Mesothelial cell of epicardium (in vitro differentiated cells): ENCODE measurements around the gene USP9X. TPM values are rescaled to one million over a fixed set of nuclear protein-coding genes. Genes with fewer than 3 reads are reported as not detected.

Experiments used
- DNase-seq, 2 experiments: peaks; one replicate each; pipeline ENCODE4 v3.0.0; 2021; ENCODE audit warnings: low spot score in 2 of 2; ENCODE audit not compliant: unreplicated experiment in 2 of 2
- H3K27ac Mint-ChIP-seq: 2 replicates; pipeline ENCODE4 v1.8.0; 2021; ENCODE audit warnings: mixed read lengths
- H3K27me3 Mint-ChIP-seq: 2 replicates; pipeline ENCODE4 v1.8.0; 2021; ENCODE audit warnings: low read depth, mixed read lengths
- H3K36me3 Mint-ChIP-seq: 2 replicates; pipeline ENCODE4 v1.8.0; 2021; ENCODE audit warnings: mixed read lengths
- H3K4me1 Mint-ChIP-seq: 2 replicates; pipeline ENCODE4 v1.8.0; 2021; ENCODE audit warnings: mixed read lengths
- H3K4me3 Mint-ChIP-seq: 2 replicates; pipeline ENCODE4 v1.8.0; 2021; ENCODE audit warnings: mild to moderate bottlenecking, moderate library complexity, mixed read lengths
- H3K9me3 Mint-ChIP-seq: 2 replicates; pipeline ENCODE4 v1.8.0; 2021; ENCODE audit warnings: mixed read lengths
- total RNA-seq: library from RNA; stranded (reverse); gene quantifications from 3 replicates; pipeline ENCODE4 v1.2.1, GENCODE V29; 2021
- TF ChIP-seq, protein P1 (sequence below): fragments of 200-600 bp; sonication (generic); IDR thresholded peaks from one replicate; pipeline ENCODE4 v1.5.0; 2021; ENCODE audit warnings: antibody characterized with exemption; ENCODE audit not compliant: unreplicated experiment

USP9X gene, protein sequence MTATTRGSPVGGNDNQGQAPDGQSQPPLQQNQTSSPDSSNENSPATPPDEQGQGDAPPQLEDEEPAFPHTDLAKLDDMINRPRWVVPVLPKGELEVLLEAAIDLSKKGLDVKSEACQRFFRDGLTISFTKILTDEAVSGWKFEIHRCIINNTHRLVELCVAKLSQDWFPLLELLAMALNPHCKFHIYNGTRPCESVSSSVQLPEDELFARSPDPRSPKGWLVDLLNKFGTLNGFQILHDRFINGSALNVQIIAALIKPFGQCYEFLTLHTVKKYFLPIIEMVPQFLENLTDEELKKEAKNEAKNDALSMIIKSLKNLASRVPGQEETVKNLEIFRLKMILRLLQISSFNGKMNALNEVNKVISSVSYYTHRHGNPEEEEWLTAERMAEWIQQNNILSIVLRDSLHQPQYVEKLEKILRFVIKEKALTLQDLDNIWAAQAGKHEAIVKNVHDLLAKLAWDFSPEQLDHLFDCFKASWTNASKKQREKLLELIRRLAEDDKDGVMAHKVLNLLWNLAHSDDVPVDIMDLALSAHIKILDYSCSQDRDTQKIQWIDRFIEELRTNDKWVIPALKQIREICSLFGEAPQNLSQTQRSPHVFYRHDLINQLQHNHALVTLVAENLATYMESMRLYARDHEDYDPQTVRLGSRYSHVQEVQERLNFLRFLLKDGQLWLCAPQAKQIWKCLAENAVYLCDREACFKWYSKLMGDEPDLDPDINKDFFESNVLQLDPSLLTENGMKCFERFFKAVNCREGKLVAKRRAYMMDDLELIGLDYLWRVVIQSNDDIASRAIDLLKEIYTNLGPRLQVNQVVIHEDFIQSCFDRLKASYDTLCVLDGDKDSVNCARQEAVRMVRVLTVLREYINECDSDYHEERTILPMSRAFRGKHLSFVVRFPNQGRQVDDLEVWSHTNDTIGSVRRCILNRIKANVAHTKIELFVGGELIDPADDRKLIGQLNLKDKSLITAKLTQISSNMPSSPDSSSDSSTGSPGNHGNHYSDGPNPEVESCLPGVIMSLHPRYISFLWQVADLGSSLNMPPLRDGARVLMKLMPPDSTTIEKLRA (N-terminal part only)
- 87.0 to 91.6 TPM (median 87.3 TPM) in 3 replicates for total RNA-seq

DNA sequence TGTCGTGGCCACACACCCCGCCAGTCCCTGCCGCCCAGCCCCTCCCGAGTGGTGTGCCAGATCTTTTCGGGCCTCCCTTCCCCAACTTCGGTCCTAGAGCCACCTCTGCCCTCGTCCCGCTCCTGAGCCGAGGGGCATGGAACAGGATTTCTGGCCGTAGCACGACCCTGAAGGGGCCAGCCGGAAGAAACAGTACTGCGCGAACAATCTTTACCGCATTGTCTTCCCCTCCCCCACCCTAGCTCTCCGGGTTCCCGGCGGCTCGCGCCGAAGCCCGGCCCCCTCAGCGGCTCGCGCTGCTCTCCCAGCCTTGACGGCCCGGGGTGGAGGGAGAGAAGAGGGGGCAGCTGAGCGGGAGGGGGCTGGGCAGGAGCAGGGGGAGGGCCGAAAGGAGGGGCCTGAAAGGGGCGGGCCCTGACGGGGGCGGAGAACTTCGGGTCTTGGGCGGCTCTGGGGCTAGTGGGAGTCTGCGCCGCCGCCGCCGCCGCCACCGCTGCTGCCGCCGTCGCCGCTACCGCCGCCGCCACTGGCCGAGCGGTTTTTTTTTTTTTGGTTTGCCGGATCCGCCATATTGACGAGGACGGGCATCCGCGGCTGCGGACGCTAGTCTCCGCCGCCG, at the start of gene USP9X:
TSS of gene USP9X (plus strand) at position 553 of the 619 bp plus-strand sequence. CDS start 38,184 bp downstream, outside the sequence.
- H3K27me3 Mint-ChIP-seq = no peaks in the 10 kb centered on the region
- peaks cover 23% of the 10 kb centered on the region for H3K4me1 Mint-ChIP-seq
- TF ChIP-seq, protein P1, sequence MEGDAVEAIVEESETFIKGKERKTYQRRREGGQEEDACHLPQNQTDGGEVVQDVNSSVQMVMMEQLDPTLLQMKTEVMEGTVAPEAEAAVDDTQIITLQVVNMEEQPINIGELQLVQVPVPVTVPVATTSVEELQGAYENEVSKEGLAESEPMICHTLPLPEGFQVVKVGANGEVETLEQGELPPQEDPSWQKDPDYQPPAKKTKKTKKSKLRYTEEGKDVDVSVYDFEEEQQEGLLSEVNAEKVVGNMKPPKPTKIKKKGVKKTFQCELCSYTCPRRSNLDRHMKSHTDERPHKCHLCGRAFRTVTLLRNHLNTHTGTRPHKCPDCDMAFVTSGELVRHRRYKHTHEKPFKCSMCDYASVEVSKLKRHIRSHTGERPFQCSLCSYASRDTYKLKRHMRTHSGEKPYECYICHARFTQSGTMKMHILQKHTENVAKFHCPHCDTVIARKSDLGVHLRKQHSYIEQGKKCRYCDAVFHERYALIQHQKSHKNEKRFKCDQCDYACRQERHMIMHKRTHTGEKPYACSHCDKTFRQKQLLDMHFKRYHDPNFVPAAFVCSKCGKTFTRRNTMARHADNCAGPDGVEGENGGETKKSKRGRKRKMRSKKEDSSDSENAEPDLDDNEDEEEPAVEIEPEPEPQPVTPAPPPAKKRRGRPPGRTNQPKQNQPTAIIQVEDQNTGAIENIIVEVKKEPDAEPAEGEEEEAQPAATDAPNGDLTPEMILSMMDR = no peak
- DNase-seq = peak; percentile 79 to 84
- H3K27ac Mint-ChIP-seq = peak within 1 kb of the TSS; percentile 100
- H3K4me3 Mint-ChIP-seq = peak within 1 kb of the TSS; percentile 85
- H3K9me3 Mint-ChIP-seq = peaks cover 8% of the 10 kb centered on the region
- no peaks in the 10 kb centered on the region for H3K36me3 Mint-ChIP-seq

DNA sequence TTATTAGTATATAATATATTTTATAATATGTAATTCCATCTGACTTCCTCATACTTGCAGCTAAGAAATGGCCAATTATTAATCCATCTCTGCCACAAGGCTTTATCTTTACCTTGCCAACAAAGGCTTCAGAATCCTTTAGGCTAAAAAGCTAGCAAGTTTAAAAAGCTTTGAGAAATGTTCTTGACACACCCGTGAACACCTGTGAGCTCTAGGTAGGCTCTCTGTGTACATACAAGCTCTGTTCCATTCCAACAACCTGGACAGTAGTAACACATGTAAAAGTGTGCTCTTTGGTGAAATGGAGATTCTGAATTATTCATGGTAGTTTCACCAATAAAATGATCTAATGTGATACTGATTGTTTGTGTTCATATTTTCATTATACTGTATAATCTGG, 49.7 kb upstream of the USP9X start:
- H3K4me3 Mint-ChIP-seq = no peak overlapping the region
- no peak for DNase-seq
- H3K27ac Mint-ChIP-seq = no peak overlapping the region
- no peaks in the 10 kb centered on the region for H3K4me1 Mint-ChIP-seq
- peaks cover 17% of the 10 kb centered on the region for H3K9me3 Mint-ChIP-seq
- H3K27me3 Mint-ChIP-seq = no peaks in the 10 kb centered on the region
- peaks cover 2% of the 10 kb centered on the region for H3K36me3 Mint-ChIP-seq
- TF ChIP-seq, protein P1 = no peak

DNA sequence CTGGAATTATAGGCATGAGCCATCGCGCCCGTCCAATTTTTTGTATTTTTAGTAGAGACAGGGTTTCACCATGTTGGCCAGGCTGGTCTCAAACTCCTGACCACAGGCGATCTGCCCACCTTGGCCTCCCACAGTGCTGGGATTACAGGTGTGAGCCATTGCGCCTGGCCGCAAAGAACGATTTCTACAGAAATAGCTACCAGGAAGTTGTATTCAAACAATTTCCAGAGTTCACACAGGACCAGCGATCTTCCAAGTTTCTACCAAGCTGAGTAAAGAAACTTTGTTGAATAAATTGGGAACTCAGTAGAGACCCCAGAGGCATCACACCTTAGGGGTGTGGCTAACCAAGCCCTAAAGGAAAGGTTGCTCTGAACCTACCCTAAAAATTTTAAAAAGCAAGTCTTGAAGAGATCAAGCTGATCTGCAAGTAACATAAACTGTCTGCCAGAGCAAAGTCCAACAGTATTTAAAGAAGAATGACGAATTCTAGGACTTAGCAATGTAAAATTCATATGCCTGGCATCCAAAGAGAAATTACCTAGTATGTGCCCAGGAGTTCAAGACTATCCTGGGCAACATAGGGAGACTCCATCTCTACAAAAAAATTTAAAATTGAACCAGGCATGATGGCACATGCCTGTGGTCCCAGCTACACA, 48.4 kb upstream of the USP9X start:
- H3K4me1 Mint-ChIP-seq = no peaks in the 10 kb centered on the region

DNA sequence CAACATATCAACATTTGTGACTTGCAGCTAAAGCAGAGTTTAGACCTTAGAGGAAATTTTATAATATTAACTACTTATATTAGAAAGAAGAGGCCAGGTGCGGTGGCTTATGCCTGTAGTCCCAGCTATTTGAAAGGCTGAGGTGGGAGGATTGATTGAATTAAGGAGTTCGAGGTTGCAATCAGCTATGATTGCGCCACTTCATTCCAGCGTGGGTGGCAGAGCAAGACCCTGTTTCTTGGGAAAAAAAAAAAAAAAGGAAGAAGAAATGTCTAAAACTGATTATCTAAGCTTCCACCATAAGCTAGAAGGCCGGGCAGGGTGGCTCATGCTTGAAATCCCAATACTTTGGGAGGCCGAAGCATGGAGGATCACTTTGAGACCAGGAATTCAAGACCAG, 42.0 kb upstream of the USP9X start:
- no peaks in the 10 kb centered on the region for H3K27me3 Mint-ChIP-seq
- H3K27ac Mint-ChIP-seq = no peak overlapping the region
- H3K36me3 Mint-ChIP-seq = peaks cover 2% of the 10 kb centered on the region
- no peak for DNase-seq
- no peak overlapping the region for H3K4me3 Mint-ChIP-seq
- H3K9me3 Mint-ChIP-seq = peaks cover 19% of the 10 kb centered on the region
- TF ChIP-seq, protein P1 = no peak
- no peaks in the 10 kb centered on the region for H3K4me1 Mint-ChIP-seq

More for the DNA sequence above, 48.4 kb upstream of the USP9X start:
- no peak overlapping the region for H3K4me3 Mint-ChIP-seq
- peaks cover 25% of the 10 kb centered on the region for H3K9me3 Mint-ChIP-seq
- H3K27ac Mint-ChIP-seq = no peak overlapping the region
- H3K27me3 Mint-ChIP-seq = no peaks in the 10 kb centered on the region
- TF ChIP-seq, protein P1 = no peak
- DNase-seq = no peak
- peaks cover 2% of the 10 kb centered on the region for H3K36me3 Mint-ChIP-seq
